HCT116 (cell line): ENCODE results near the gene LHB. TPM values are rescaled to one million over a fixed set of nuclear protein-coding genes. Genes with fewer than 3 reads are reported as not detected.

Source experiments
- ATAC-seq: fragments of 200-7000 bp; cut with Tn5 transposase; 2 replicates; pipeline ENCODE4 v1.9.1; 2020; ENCODE audit warnings: mild to moderate bottlenecking, moderate library complexity
- BruUV-seq: library from RNA; stranded (reverse); fragments of 400-500 nt; replicated peaks from 2 replicates; lab custom pipeline; 2021; lab: Mats Ljungman, UMichigan
- CTCF ChIA-PET: fragments of 300-600 bp; sonication (Branson Sonifier 250); formaldehyde crosslinking; loops from one replicate; lab custom pipeline; 2021; ENCODE audit warnings: antibody characterized with exemption; lab: Charles Lee
- POLR2A ChIA-PET: fragments of 300-600, 350-600 bp; sonication (Branson Sonifier 250); formaldehyde crosslinking; loops from one replicate; lab custom pipeline; 2021; ENCODE audit warnings: antibody characterized with exemption; lab: Charles Lee
- RAD21 ChIA-PET, 2 experiments: fragments of 300-600 bp; sonication (Branson Sonifier 250); formaldehyde crosslinking; loops; one replicate each; lab custom pipeline; 2023; ENCODE audit warnings: low total read pairs in 2 of 2; ENCODE audit not compliant: uncharacterized antibody in 2 of 2, unreplicated experiment in 2 of 2, low non-redundant PET in 1 of 2; lab: Charles Lee
- DNase-seq: peaks from one replicate; pipeline ENCODE4 v3.0.0-alpha.2; 2010; ENCODE audit warnings: low read depth, low spot score
- H2AFZ ChIP-seq: fragments of 200-600 bp; shearing (Covaris generic), sonication (generic); 2 replicates; pipeline ENCODE4 v1.6.1; 2017; ENCODE audit warnings: low read depth, mixed run types, mixed read lengths, antibody characterized with exemption, low read length; ENCODE audit not compliant: poor library complexity, severe bottlenecking
- H3K27ac ChIP-seq: 2 replicates; pipeline ENCODE4 v1.5.1; 2012; ENCODE audit warnings: low read depth, low read length
- H3K27me3 ChIP-seq: fragments of 200-600 bp; sonication (generic); 2 replicates; pipeline ENCODE4 v1.6.1; 2016; ENCODE audit warnings: mixed run types, low read length, mixed read lengths; ENCODE audit not compliant: insufficient read depth
- H3K36me3 ChIP-seq, 2 experiments: fragments of 200-500 bp in 1 of 2; fragments of 200-600 bp in 1 of 2; sonication (Bioruptor generic) in 1 of 2; sonication (generic) in 1 of 2; 2 replicates each; pipeline versions ENCODE4 v1.5.1 to v1.6.1; 2014 to 2016; ENCODE audit warnings: low read length in 2 of 2, inconsistent platforms in 1 of 2, mixed read lengths in 1 of 2, mixed run types in 1 of 2; ENCODE audit not compliant: insufficient read depth in 2 of 2, control insufficient read depth in 1 of 2
- H3K4me1 ChIP-seq, 2 experiments: fragments of 200-600 bp in 1 of 2; sonication (generic) in 1 of 2; 2 replicates each; pipeline versions ENCODE4 v1.5.1 to v1.6.1; 2012 to 2017; ENCODE audit warnings: low read length in 2 of 2, inconsistent platforms in 1 of 2, mild to moderate bottlenecking in 1 of 2, mixed read lengths in 1 of 2, mixed run types in 1 of 2, moderate library complexity in 1 of 2; ENCODE audit not compliant: insufficient read depth in 2 of 2, control insufficient read depth in 1 of 2
- H3K4me2 ChIP-seq: fragments of 200-600 bp; sonication (generic); 2 replicates; pipeline ENCODE4 v1.6.1; 2017; ENCODE audit warnings: mixed run types, low read length, mixed read lengths
- H3K4me3 ChIP-seq, 2 experiments: fragments of 200-600 bp in 1 of 2; sonication (generic) in 1 of 2; replicated peaks in 1 of 2; 2 replicates each; pipeline ENCODE4 v1.5.1; 2011 to 2016; ENCODE audit warnings: low read length in 2 of 2, control low read depth in 1 of 2, low read depth in 1 of 2, mild to moderate bottlenecking in 1 of 2, mixed read lengths in 1 of 2, mixed run types in 1 of 2
- H3K79me2 ChIP-seq: fragments of 200-600 bp; sonication (generic); 2 replicates; pipeline ENCODE4 v1.6.1; 2017; ENCODE audit warnings: mild to moderate bottlenecking, mixed run types, low read length, moderate library complexity, mixed read lengths; ENCODE audit not compliant: insufficient read depth
- H3K9ac ChIP-seq: fragments of 200-600 bp; sonication (generic); 2 replicates; pipeline ENCODE4 v1.6.1; 2016; ENCODE audit warnings: low read length, mixed read lengths
- H3K9me2 ChIP-seq: fragments of 200-600 bp; sonication (generic), shearing (Covaris generic); 2 replicates; pipeline ENCODE4 v1.6.1; 2017; ENCODE audit warnings: mixed run types, mild to moderate bottlenecking, moderate library complexity; ENCODE audit not compliant: insufficient read depth
- H3K9me3 ChIP-seq, 2 experiments: fragments of 200-500 bp in 1 of 2; fragments of 200-600 bp in 1 of 2; sonication (Bioruptor generic) in 1 of 2; sonication (generic) in 1 of 2; 2 replicates each; pipeline ENCODE4 v1.6.1; 2014 to 2017; ENCODE audit warnings: low read length in 2 of 2, mixed read lengths in 2 of 2, inconsistent platforms in 1 of 2, low read depth in 1 of 2, mild to moderate bottlenecking in 1 of 2, mixed run types in 1 of 2, moderate library complexity in 1 of 2; ENCODE audit not compliant: control insufficient read depth in 1 of 2, insufficient read depth in 1 of 2
- H4K20me1 ChIP-seq: fragments of 200-600 bp; sonication (generic), shearing (Covaris generic); 2 replicates; pipeline ENCODE4 v1.6.1; 2017; ENCODE audit warnings: mixed run types, mild to moderate bottlenecking, moderate library complexity; ENCODE audit not compliant: insufficient read depth
- ATF3 ChIP-seq: IDR thresholded peaks from 2 replicates; pipeline ENCODE4 v1.6.1; 2012
- CBX3 ChIP-seq: IDR thresholded peaks from 2 replicates; pipeline ENCODE4 v1.6.1; 2012; ENCODE audit warnings: low read depth
- CEBPB ChIP-seq: IDR thresholded peaks from 2 replicates; pipeline ENCODE4 v1.6.1; 2012; ENCODE audit warnings: low read depth
- EGR1 ChIP-seq: IDR thresholded peaks from 2 replicates; pipeline ENCODE4 v1.6.1; 2012; ENCODE audit warnings: low read depth
- ELF1 ChIP-seq: IDR thresholded peaks from 2 replicates; pipeline ENCODE4 v1.6.1; 2012; ENCODE audit warnings: low read depth, borderline replicate concordance
- EZH2 ChIP-seq: fragments of 200-600 bp; sonication (generic); IDR thresholded peaks from 2 replicates; pipeline ENCODE4 v1.6.1; 2017; ENCODE audit warnings: antibody characterized with exemption, mixed run types
- EZH2phosphoT487 ChIP-seq: fragments of 200-600 bp; IDR thresholded peaks from 2 replicates; pipeline ENCODE4 v1.6.1; 2018; ENCODE audit warnings: antibody characterized with exemption, borderline replicate concordance
- FOSL1 ChIP-seq: IDR thresholded peaks from 2 replicates; pipeline ENCODE4 v1.6.1; 2012; ENCODE audit warnings: low read depth
- JUND ChIP-seq: IDR thresholded peaks from 2 replicates; pipeline ENCODE4 v1.6.1; 2012
- MAX ChIP-seq: IDR thresholded peaks from 2 replicates; pipeline ENCODE4 v1.6.1; 2012
- POLR2AphosphoS5 ChIP-seq: IDR thresholded peaks from 2 replicates; pipeline ENCODE4 v1.6.1; 2011; ENCODE audit warnings: mild to moderate bottlenecking, low read depth, low read length, moderate library complexity
- RAD21 ChIP-seq: IDR thresholded peaks from 2 replicates; pipeline ENCODE4 v1.6.1; 2012; ENCODE audit warnings: low read depth, mild to moderate bottlenecking
- REST ChIP-seq: IDR thresholded peaks from 2 replicates; pipeline ENCODE4 v1.6.1; 2012; ENCODE audit warnings: low read depth
- SIN3A ChIP-seq: IDR thresholded peaks from 2 replicates; pipeline ENCODE4 v1.6.1; 2012; ENCODE audit warnings: low read depth
- SP1 ChIP-seq: IDR thresholded peaks from 2 replicates; pipeline ENCODE4 v1.6.1; 2012; ENCODE audit warnings: low read depth
- TCF7L2 ChIP-seq: IDR thresholded peaks from 2 replicates; pipeline ENCODE4 v1.7.0; 2011; ENCODE audit warnings: borderline replicate concordance, inconsistent platforms; ENCODE audit not compliant: insufficient read depth, insufficient read length; ENCODE audit errors: extremely low read depth
- ZNF274 ChIP-seq: fragments of 200-500 bp; sonication (Bioruptor generic); IDR thresholded peaks from 2 replicates; pipeline ENCODE4 v1.6.1; 2014; ENCODE audit warnings: mild to moderate bottlenecking, low read depth, low read length, inconsistent platforms
- intact Hi-C: fragments of 100-400 bp; cut with micrococcal nuclease; formaldehyde crosslinking; loops from 2 replicates; pipeline ENCODE4 v1.10.0; 2022
- total RNA-seq: library from RNA; stranded (reverse); gene quantifications from one replicate; pipeline ENCODE4 v1.2.1, GENCODE V29; 2021; ENCODE audit not compliant: unreplicated experiment

The LHB gene
- total RNA-seq, 1 experiment from 2014 or later, result 3.7 TPM

- BruUV-seq, result TSS peak; percentile 32
- Histone ChIP-seq H4K20me1 (no peaks in the 10 kb centered on the region), H2AFZ (no peak overlapping the region), H3K9ac (no peak overlapping the region), H3K4me1 (no peaks in the 10 kb centered on the region), H3K9me3 (no peaks in the 10 kb centered on the region)
- ChIA-PET CTCF (no interaction called here), RAD21 (no interaction called here)
- TF ChIP-seq MAX (no peak), EGR1 (no peak), TCF7L2 (no peak), ZNF274 (no peak), CBX3 (no peak), EZH2phosphoT487 (no peak), SIN3A (no peak), ATF3 (no peak), FOSL1 (no peak)
- TF ChIP-seq, all 23 proteins: peak for 0
- Histone ChIP-seq H3K4me3 (no peak overlapping the region), H3K79me2 (peaks cover 27% of the 10 kb centered on the region), H3K27ac (no peak overlapping the region), H3K27me3 (no peaks in the 10 kb centered on the region), H3K4me2 (no peak overlapping the region), H3K36me3 (peaks cover 45 to 63% of the 10 kb centered on the region in 2 experiments; a peak in 3 of 4 replicates), H3K9me2 (no peaks in the 10 kb centered on the region)
- DNase-seq (no peak), ATAC-seq (no peak)
- POLR2A ChIA-PET, result no interaction called here
- intact Hi-C loops, result no loop called here
These were observed 11.8 kb downstream of the LHB start for GRCh38 chr19:49004964-49005614.

GRCh38 chr19:49004133-49004532, 12.8 kb downstream of the LHB start:
- RAD21 ChIA-PET, result no interaction called here
- POLR2A ChIA-PET, result interaction anchor here (1.2 kb wide), 1 partner anchor 15 kb away, joined by 3 read pairs; no protein-coding TSS in a partner anchor
- Histone ChIP-seq H3K9me3 (no peaks in the 10 kb centered on the region), H3K4me1 (no peaks in the 10 kb centered on the region), H3K9me2 (no peaks in the 10 kb centered on the region), H3K36me3 (peaks cover 38 to 65% of the 10 kb centered on the region in 2 experiments; a peak in 3 of 4 replicates), H3K9ac (no peak overlapping the region), H3K4me3 (no peak overlapping the region), H4K20me1 (no peaks in the 10 kb centered on the region), H3K27ac (no peak overlapping the region), H3K79me2 (peaks cover 37% of the 10 kb centered on the region), H2AFZ (no peak overlapping the region), H3K27me3 (no peaks in the 10 kb centered on the region), H3K4me2 (no peak overlapping the region)
- ATAC-seq (no peak), DNase-seq (no peak)
- no TSS peak for BruUV-seq
- CTCF ChIA-PET, result interaction anchor here (0.8 to 1.4 kb wide), 2 partner anchors 11 to 13 kb away, joined by 3 to 4 read pairs; partner anchors contain the start of genes GYS1 and RUVBL2
- intact Hi-C loops, result no loop called here
- TF ChIP-seq TCF7L2 (no peak), JUND (no peak), EZH2 (no peak), SP1 (no peak), ATF3 (no peak), CEBPB (no peak), EZH2phosphoT487 (no peak), POLR2AphosphoS5 (no peak), ELF1 (no peak), RAD21 (no peak), CBX3 (no peak), ZNF274 (no peak), REST (no peak)
